Stimulated activated CD8-positive, alpha-beta memory T cell treated with anti-CD3 and anti-CD28 coated beads, Interleukin-7, amount 100 ng/mL, for 24 hours (primary cell): ENCODE measurements around the gene PRKCD.
"Not testable (repeated sequence)": the region's sequence is repeated elsewhere in the genome, so short reads cannot be mapped to it uniquely, and the experiment has no call there.

Experiments
- DNase-seq: peaks from one replicate; pipeline ENCODE4 v3.0.0-alpha.2; 2020; ENCODE audit warnings: low read depth

The PRKCD gene

GRCh38 chr3:53139906-53140846 lies 20.8 kb upstream of the PRKCD start:
- no peak for DNase-seq

- no peak for DNase-seq
Observed at GRCh38 chr3:53140847-53141845, 19.9 kb upstream of the PRKCD start.

- no peak for DNase-seq
Observed at GRCh38 chr3:53142986-53143385, 18.0 kb upstream of the PRKCD start.

GRCh38 chr3:53144446-53144845 lies 16.6 kb upstream of the PRKCD start:
- DNase-seq, result no peak

GRCh38 chr3:53144862-53145712 lies 15.9 kb upstream of the PRKCD start:
- no peak for DNase-seq

GRCh38 chr3:53145713-53146080 lies 15.3 kb upstream of the PRKCD start:
- DNase-seq, result no peak

GRCh38 chr3:53146319-53146891 lies 14.6 kb upstream of the PRKCD start:
- no peak for DNase-seq

GRCh38 chr3:53147151-53147902 lies 13.7 kb upstream of the PRKCD start:
- no peak for DNase-seq

GRCh38 chr3:53147903-53148400 lies 13.1 kb upstream of the PRKCD start:
- DNase-seq, result no peak

- no peak for DNase-seq
Observed at GRCh38 chr3:53149006-53149690, 11.9 kb upstream of the PRKCD start.

GRCh38 chr3:53149699-53150098 lies 11.3 kb upstream of the PRKCD start:
- DNase-seq, result no peak

GRCh38 chr3:53150247-53151085 lies 10.5 kb upstream of the PRKCD start:
- DNase-seq, result no peak

- not testable (repeated sequence) for DNase-seq
Observed at GRCh38 chr3:53151086-53151438, 9.9 kb upstream of the PRKCD start.

GRCh38 chr3:53151465-53151864 lies 9.5 kb upstream of the PRKCD start:
- no peak for DNase-seq

- DNase-seq, result no peak
Observed at GRCh38 chr3:53151870-53152660, 8.9 kb upstream of the PRKCD start.

GRCh38 chr3:53153264-53153823 lies 7.7 kb upstream of the PRKCD start:
- DNase-seq, result no peak

- DNase-seq, result no peak
Observed at GRCh38 chr3:53153980-53154379, 7.0 kb upstream of the PRKCD start.

- no peak for DNase-seq
Observed at GRCh38 chr3:53154881-53155285, 6.1 kb upstream of the PRKCD start.
